A549 (cell line): ENCODE data around the gene DPYD. TPM values are rescaled to one million over a fixed set of nuclear protein-coding genes. Genes with fewer than 3 reads are reported as not detected.

ENCODE experiments used
- ATAC-seq, 2 experiments: fragments of 200-7000 bp in 1 of 2; fragments of >200 bp in 1 of 2; cut with Nextera tagmentation in 1 of 2; cut with Tn5 transposase in 1 of 2; 3 replicates each; pipeline versions ENCODE4 v1.8.0 to v1.9.1; 2018 to 2020; ENCODE audit warnings: mild to moderate bottlenecking in 1 of 2, moderate library complexity in 1 of 2
- CTCF ChIA-PET: fragments of 300-600 bp; sonication (Branson Sonifier 250); formaldehyde crosslinking; extraction: SDS; loops from one replicate; lab custom pipeline; 2021; ENCODE audit warnings: antibody characterized with exemption, inconsistent platforms; lab: Yijun Ruan, JAX
- POLR2A ChIA-PET: fragments of 350-600 bp; formaldehyde crosslinking; extraction: SDS; loops from one replicate; lab custom pipeline; 2021; ENCODE audit warnings: antibody characterized with exemption, inconsistent platforms; lab: Yijun Ruan, JAX
- DNase-seq, 2 experiments: peaks; one replicate each; pipeline versions ENCODE4 v3.0.0 to v3.0.0-alpha.2; 2011 to 2016; ENCODE audit warnings: low read depth in 1 of 2, low spot score in 1 of 2
- FAIRE-seq: peaks from 2 replicates; lab custom pipeline; 2011; peaks lifted over from hg19 to GRCh38; lab: Jason Lieb, UNC
- H3K27ac ChIP-seq, 2 experiments: fragments of >200 bp; sonication (Bioruptor Twin); formaldehyde crosslinking; 3 replicates each; pipeline ENCODE4 v1.5.1; 2016 to 2017
- H3K4me1 ChIP-seq: fragments of >200 bp; sonication (Bioruptor Twin); formaldehyde crosslinking; 3 replicates; pipeline ENCODE4 v1.6.1; 2016
- H3K4me2 ChIP-seq: fragments of >200 bp; sonication (Bioruptor Twin); formaldehyde crosslinking; 3 replicates; pipeline ENCODE4 v1.6.1; 2016
- H3K4me3 ChIP-seq: fragments of >200 bp; sonication (Bioruptor Twin); formaldehyde crosslinking; 3 replicates; pipeline ENCODE4 v1.5.1; 2016
- H3K9me3 ChIP-seq: fragments of >200 bp; sonication (Bioruptor Twin); formaldehyde crosslinking; 3 replicates; pipeline ENCODE4 v1.6.1; 2016
- BHLHE40 ChIP-seq: IDR thresholded peaks from 2 replicates; pipeline ENCODE4 v1.6.1; 2012; ENCODE audit warnings: low read depth, low read length, inconsistent platforms
- CBX2 ChIP-seq: fragments of 200-600 bp; sonication (generic); IDR thresholded peaks from 2 replicates; pipeline ENCODE4 v1.6.1; 2016; ENCODE audit warnings: low read depth, mild to moderate bottlenecking, borderline replicate concordance
- CHD2 ChIP-seq: fragments of 150-350 bp; IDR thresholded peaks from 2 replicates; pipeline ENCODE4 v1.6.1; 2014; ENCODE audit warnings: low read length; ENCODE audit not compliant: partially characterized antibody
- EHF ChIP-seq: fragments of 250-450 bp; sonication (Bioruptor Pico); IDR thresholded peaks from 2 replicates; pipeline ENCODE4 v1.5.0; 2020; ENCODE audit warnings: mild to moderate bottlenecking
- EHMT2 ChIP-seq: fragments of 200-600 bp; sonication (generic); IDR thresholded peaks from 2 replicates; pipeline ENCODE4 v1.6.1; 2016; ENCODE audit warnings: antibody characterized with exemption, low read depth, mild to moderate bottlenecking, moderate library complexity
- ELK1 ChIP-seq: fragments of 150-350 bp; IDR thresholded peaks from 2 replicates; pipeline ENCODE4 v1.6.1; 2014; ENCODE audit warnings: low read depth, mild to moderate bottlenecking, low read length
- EP300 ChIP-seq, 2 experiments: fragments of >200 bp; sonication (Bioruptor Twin); formaldehyde crosslinking; IDR thresholded peaks; 2 replicates in 1 of 2; 3 replicates in 1 of 2; pipeline ENCODE4 v1.6.1; 2016 to 2017
- ESRRA ChIP-seq: fragments of 150-350 bp; IDR thresholded peaks from 2 replicates; pipeline ENCODE4 v1.6.1; 2014; ENCODE audit warnings: mild to moderate bottlenecking, low read length, borderline replicate concordance
- FOSB ChIP-seq: fragments of 250-450 bp; sonication (Bioruptor Pico); IDR thresholded peaks from 2 replicates; pipeline ENCODE4 v1.5.0; 2020; ENCODE audit warnings: mild to moderate bottlenecking, moderate library complexity
- FOXS1 ChIP-seq: fragments of 250-450 bp; sonication (Bioruptor Pico); IDR thresholded peaks from 2 replicates; pipeline ENCODE4 v1.5.0; 2020; ENCODE audit warnings: mild to moderate bottlenecking, moderate library complexity
- GATA3 ChIP-seq: IDR thresholded peaks from 2 replicates; pipeline ENCODE4 v1.6.1; 2012; ENCODE audit warnings: borderline replicate concordance
- HMGXB4 ChIP-seq: fragments of 250-450 bp; sonication (Bioruptor Pico); IDR thresholded peaks from 2 replicates; pipeline ENCODE4 v1.5.0; 2021; ENCODE audit warnings: mild to moderate bottlenecking, moderate library complexity, borderline replicate concordance
- HOXB13 ChIP-seq: fragments of 250-450 bp; sonication (Bioruptor Pico); IDR thresholded peaks from 2 replicates; pipeline ENCODE4 v1.5.0; 2020; ENCODE audit warnings: low read depth, mild to moderate bottlenecking, moderate library complexity
- JUN ChIP-seq, 2 experiments: fragments of >200 bp; sonication (Bioruptor Twin); formaldehyde crosslinking; IDR thresholded peaks; 2 replicates in 1 of 2; 3 replicates in 1 of 2; pipeline ENCODE4 v1.6.1; 2016 to 2017
- KDM1A ChIP-seq: fragments of 200-600 bp; sonication (generic); IDR thresholded peaks from 2 replicates; pipeline ENCODE4 v1.6.1; 2016; ENCODE audit warnings: low read depth, mild to moderate bottlenecking
- KDM5A ChIP-seq: fragments of 200-600 bp; sonication (generic); IDR thresholded peaks from 2 replicates; pipeline ENCODE4 v1.6.1; 2016; ENCODE audit warnings: antibody characterized with exemption, mild to moderate bottlenecking
- MAFK ChIP-seq: fragments of 450-650 bp; IDR thresholded peaks from 2 replicates; pipeline ENCODE4 v1.6.1; 2014; ENCODE audit not compliant: partially characterized antibody
- MAX ChIP-seq: IDR thresholded peaks from 2 replicates; pipeline ENCODE4 v1.6.1; 2012
- NFE2L2 ChIP-seq: fragments of 150-350 bp; conservative IDR thresholded peaks from 2 replicates; pipeline ENCODE4 v1.6.1; 2014; ENCODE audit warnings: low read length
- NPAS2 ChIP-seq: fragments of 250-450 bp; sonication (Bioruptor Pico); IDR thresholded peaks from 2 replicates; pipeline ENCODE4 v1.8.0; 2022; ENCODE audit warnings: mild to moderate bottlenecking, moderate library complexity, borderline replicate concordance
- NR3C1 ChIP-seq: fragments of >200 bp; sonication (Bioruptor Twin); formaldehyde crosslinking; IDR thresholded peaks from 3 replicates; pipeline ENCODE4 v1.6.1; 2017
- POLR2AphosphoS2 ChIP-seq: conservative IDR thresholded peaks from 2 replicates; pipeline ENCODE4 v1.6.1; 2012; ENCODE audit warnings: low read length, improper control_type of control experiment, inconsistent platforms
- RARB ChIP-seq: fragments of 250-450 bp; sonication (Bioruptor Pico); IDR thresholded peaks from 2 replicates; pipeline ENCODE4 v1.8.0; 2021; ENCODE audit warnings: mild to moderate bottlenecking, moderate library complexity
- RCOR1 ChIP-seq: fragments of 150-350 bp; IDR thresholded peaks from 2 replicates; pipeline ENCODE4 v1.6.1; 2014; ENCODE audit warnings: antibody characterized with exemption, low read length, low read depth
- RNF2 ChIP-seq: fragments of 200-600 bp; sonication (generic); IDR thresholded peaks from 2 replicates; pipeline ENCODE4 v1.6.1; 2016; ENCODE audit warnings: low read depth, mild to moderate bottlenecking, antibody characterized with exemption, moderate library complexity, borderline replicate concordance
- TP53 ChIP-seq: fragments of 250-450 bp; sonication (Bioruptor Pico); IDR thresholded peaks from 2 replicates; pipeline ENCODE4 v1.5.0; 2021; ENCODE audit warnings: mild to moderate bottlenecking, moderate library complexity
- ZNF302 ChIP-seq: fragments of 250-450 bp; sonication (Bioruptor Pico); IDR thresholded peaks from 2 replicates; pipeline ENCODE4 v1.9.0; 2021; ENCODE audit warnings: inconsistent platforms, mild to moderate bottlenecking, moderate library complexity
- WGBS: methylation state at CpG from one replicate; pipeline ENCODE4 v1.1.6; 2017; ENCODE audit errors: missing lambda C conversion rate; 5-methylcytosine and 5-hydroxymethylcytosine counted together
- polyA plus RNA-seq, 4 experiments: library from polyadenylated mRNA; depleted of rRNA in 3 of 4; stranded (reverse); fragments of >200 nt; fragmentation: RNase III in 1 of 4; extraction: RNeasy Plus Mini Kit Qiagen cat#74134 plus additional on column Dnase treatment in 1 of 4; gene quantifications; 2 replicates in 3 of 4; 3 replicates in 1 of 4; pipeline ENCODE4 v1.2.3, GENCODE V29; 2011 to 2017
- TF ChIP-seq, protein P1 (sequence below): fragments of 450-650 bp; IDR thresholded peaks from 2 replicates; pipeline ENCODE4 v1.6.1; 2014; ENCODE audit warnings: antibody characterized with exemption

Gene DPYD
- polyA plus RNA-seq, 2 of the 4 experiments (the other 2 are of a cell fraction), result 5.9 to 7.5 TPM

DNA sequence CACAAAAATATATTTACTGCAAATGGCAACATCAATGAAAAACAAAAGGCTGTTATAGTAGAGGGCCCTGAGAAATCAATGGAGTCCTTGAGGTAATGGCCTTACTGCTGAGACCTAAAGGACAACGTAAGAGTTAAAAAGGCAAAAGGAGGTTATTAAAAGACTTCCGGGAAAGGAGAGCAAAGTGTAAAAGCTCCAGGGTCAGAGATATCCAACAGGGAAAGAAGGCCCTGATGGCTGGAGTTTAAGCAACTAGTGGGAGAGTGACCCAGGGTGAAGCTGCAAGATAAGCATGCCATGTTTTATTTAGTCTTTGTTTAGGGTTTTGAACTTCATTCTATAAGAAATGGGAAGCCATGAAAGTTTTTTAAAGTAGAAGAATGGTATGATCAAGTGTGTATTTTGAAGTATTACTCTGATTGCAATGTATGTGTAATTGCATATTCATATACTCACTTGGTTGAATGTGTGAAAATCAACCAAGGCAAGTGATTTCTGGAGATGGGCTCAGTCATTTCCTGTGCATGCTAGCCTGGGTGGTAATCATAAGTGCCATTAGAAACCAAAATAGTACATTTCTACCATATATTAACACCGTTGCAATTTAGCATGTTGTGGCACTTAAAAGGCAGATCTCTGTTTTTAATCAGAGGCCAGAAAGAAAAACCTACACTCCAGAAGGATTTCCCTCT, 5.3 kb upstream of the DPYD start (continued):
- TF ChIP-seq TP53 (no peak), CHD2 (no peak), BHLHE40 (no peak), HOXB13 (CRISPR knock-in tag) (no peak), HMGXB4 (CRISPR knock-in tag) (no peak), FOXS1 (CRISPR knock-in tag) (no peak), RARB (CRISPR knock-in tag) (no peak)

DNA sequence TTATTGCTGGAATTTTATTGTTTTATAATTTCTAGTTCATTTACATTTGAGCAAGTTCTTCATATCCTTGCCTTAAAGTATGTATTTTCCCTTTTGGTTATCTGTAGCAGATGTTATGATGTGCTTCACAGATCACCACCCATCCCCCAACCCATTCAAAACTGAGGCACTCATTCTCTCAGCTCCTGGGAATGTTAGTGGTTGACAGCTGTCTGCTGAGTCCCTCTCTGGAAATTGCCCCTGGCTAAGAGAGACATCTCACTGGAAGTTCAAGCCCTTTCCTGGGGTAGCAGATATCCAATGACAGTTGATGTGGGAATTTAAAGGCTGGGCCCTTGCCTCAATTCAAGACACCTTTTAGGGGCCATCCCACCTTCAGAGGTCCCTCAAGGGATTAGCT, 4.3 kb upstream of the DPYD start:
- no peak for DNase-seq
- no peak overlapping the region for H3K4me2 ChIP-seq
- TF ChIP-seq CBX2 (no peak), RCOR1 (no peak), POLR2AphosphoS2 (no peak)
- H3K4me3 ChIP-seq, result no peak overlapping the region
- H3K9me3 ChIP-seq, result no peaks in the 10 kb centered on the region
- no peaks in the 10 kb centered on the region; the same call in 2 of the 3 replicates for H3K4me1 ChIP-seq
- no peak for ATAC-seq
- no peak overlapping the region for H3K27ac ChIP-seq
- CTCF ChIA-PET, result no interaction called here
- POLR2A ChIA-PET, result no interaction called here
- no peak for FAIRE-seq

- Histone ChIP-seq H3K27ac (no peak overlapping the region), H3K9me3 (no peaks in the 10 kb centered on the region), H3K4me1 (peaks cover 6% of the 10 kb centered on the region), H3K4me3 (no peak overlapping the region), H3K4me2 (no peak overlapping the region)
- ATAC-seq (no peak), FAIRE-seq (no peak), DNase-seq (no peak)
- no peak for TF ChIP-seq ZNF302 (CRISPR knock-in tag)
- no peak for TF ChIP-seq MAFK
- TF ChIP-seq, protein P1, sequence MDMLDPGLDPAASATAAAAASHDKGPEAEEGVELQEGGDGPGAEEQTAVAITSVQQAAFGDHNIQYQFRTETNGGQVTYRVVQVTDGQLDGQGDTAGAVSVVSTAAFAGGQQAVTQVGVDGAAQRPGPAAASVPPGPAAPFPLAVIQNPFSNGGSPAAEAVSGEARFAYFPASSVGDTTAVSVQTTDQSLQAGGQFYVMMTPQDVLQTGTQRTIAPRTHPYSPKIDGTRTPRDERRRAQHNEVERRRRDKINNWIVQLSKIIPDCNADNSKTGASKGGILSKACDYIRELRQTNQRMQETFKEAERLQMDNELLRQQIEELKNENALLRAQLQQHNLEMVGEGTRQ, result no peak
- no peak for TF ChIP-seq CBX2
- TF ChIP-seq EHF, result no peak
- TF ChIP-seq JUN (IDR thresholded peaks at IDR 0.05), result no peak
- TF ChIP-seq ESRRA, result no peak
- no peak for TF ChIP-seq RNF2
- TF ChIP-seq FOXS1 (CRISPR knock-in tag), result no peak
- CTCF ChIA-PET, result no interaction called here
- 79% methylated on average over 2 of the region's 2 CpGs for WGBS
- POLR2A ChIA-PET, result no interaction called here
These were observed 3.0 kb upstream of the DPYD start for GRCh38 chr1:97923811-97924210.

DNA sequence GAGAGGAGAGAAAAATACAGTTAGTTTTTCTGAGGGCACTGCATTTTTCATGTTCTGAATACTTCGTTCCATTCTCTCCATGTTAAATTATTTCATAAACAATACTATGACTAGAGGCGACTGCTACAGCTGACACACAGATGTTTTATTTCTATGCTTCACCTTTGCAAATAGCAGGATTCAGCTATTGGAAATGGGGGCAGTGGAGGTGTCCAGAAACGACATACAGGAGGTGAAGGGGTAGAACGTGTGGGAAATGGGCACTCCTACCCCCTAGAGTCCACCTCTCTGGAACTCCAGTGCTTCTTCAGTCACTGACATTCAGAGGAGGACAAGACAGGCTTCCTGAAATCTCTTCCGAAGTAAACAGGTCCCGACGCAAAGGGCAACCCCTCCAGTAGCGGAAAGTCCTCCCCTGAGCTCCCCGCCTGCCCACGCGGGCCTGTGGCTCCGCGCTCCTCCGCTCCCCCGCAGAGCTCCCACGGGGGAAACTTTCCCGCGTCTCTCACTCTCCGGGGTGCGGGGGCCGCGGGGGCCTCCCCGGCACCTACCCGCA, 480 bp downstream of the DPYD start:
- ChIA-PET CTCF (interaction anchor here (0.9 to 1.9 kb wide), 3 partner anchors 8 to 548 kb away, joined by 3 to 5 read pairs (median 3); no protein-coding TSS in a partner anchor), POLR2A (interaction anchor here (1.3 to 2.2 kb wide), 5 partner anchors 10 to 107 kb away, joined by 4 to 10 read pairs (median 4); no protein-coding TSS in a partner anchor)
- H3K4me1 ChIP-seq, result peaks cover 15% of the 10 kb centered on the region
- WGBS, result 2% methylated on average over 14 of the region's 24 CpGs
- DNase-seq (peak; percentile 4 to 34), FAIRE-seq (no peak), ATAC-seq (peak; percentile 55 to 70)
- peak overlapping the region; percentile 69 to 88 for H3K27ac ChIP-seq
- H3K4me2 ChIP-seq, result peak overlapping the region; percentile 89
- no peaks in the 10 kb centered on the region for H3K9me3 ChIP-seq
- H3K4me3 ChIP-seq, result peak overlapping the region; percentile 91
- no peak for TF ChIP-seq MAX
- TF ChIP-seq KDM1A, result no peak
- TF ChIP-seq NR3C1, result no peak
- no peak for TF ChIP-seq FOSB (CRISPR knock-in tag)
- TF ChIP-seq NFE2L2, result no peak
- no peak for TF ChIP-seq KDM5A
- no peak for TF ChIP-seq EP300 (IDR thresholded peaks at IDR 0.05)
- TF ChIP-seq EHMT2, result no peak
- no peak for TF ChIP-seq CBX2
- TF ChIP-seq ELK1, result no peak
- no peak for TF ChIP-seq EHF
- TF ChIP-seq NPAS2 (CRISPR knock-in tag), result no peak
- no peak for TF ChIP-seq GATA3
